Measurements from ENCODE around the gene GIMAP1. TPM values are rescaled to one million over a fixed set of nuclear protein-coding genes. Genes with fewer than 3 reads are reported as not detected.
"Not testable (repeated sequence)": the region's sequence is repeated elsewhere in the genome, so short reads cannot be mapped to it uniquely, and the experiment has no call there.

The GIMAP1 gene
- not detected in 2 replicates for total RNA-seq
- long read RNA-seq, result 0 reads

DNA sequence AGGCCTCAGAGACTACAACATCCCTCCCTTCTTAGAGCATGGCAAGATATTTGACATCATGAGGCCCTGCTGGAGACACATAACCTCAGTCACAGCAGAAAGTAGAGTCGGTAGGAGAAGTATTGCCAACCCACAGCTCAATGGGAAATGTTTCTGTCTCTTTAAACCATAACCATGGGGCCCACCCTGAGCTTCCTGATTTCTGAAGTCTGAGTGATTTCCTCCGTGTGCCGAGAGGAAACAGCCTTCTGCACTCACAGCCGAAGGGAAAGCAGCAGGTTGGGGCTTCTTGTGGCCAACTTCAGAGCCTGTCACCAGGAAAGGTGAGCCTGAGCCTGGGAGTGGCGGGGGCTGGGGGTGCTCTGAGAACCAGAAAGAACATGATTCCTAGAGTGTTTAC, at the start of gene GIMAP1:
TSS of gene GIMAP1 (plus strand) at position 246 of the 400 bp plus-strand sequence. CDS start 2,435 bp downstream, outside the sequence.
- Mint-ChIP-seq H3K36me3 (ENCODE audit: unreplicated experiment) (no peaks in the 10 kb centered on the region), H3K4me1 (ENCODE audit: unreplicated experiment) (no peaks in the 10 kb centered on the region), H3K9me3 (ENCODE audit: unreplicated experiment) (peaks cover 25% of the 10 kb centered on the region), H3K4me3 (ENCODE audit: unreplicated experiment) (no peak within 1 kb of the TSS), H3K27ac (ENCODE audit: unreplicated experiment) (no peak within 1 kb of the TSS), H3K27me3 (ENCODE audit: unreplicated experiment) (no peaks in the 10 kb centered on the region)
- no peak for TF ChIP-seq CTCF (IDR thresholded peaks at IDR 0.05)
- DNase-seq (ENCODE audit: extremely low spot score, unreplicated experiment), result no peak

DNA sequence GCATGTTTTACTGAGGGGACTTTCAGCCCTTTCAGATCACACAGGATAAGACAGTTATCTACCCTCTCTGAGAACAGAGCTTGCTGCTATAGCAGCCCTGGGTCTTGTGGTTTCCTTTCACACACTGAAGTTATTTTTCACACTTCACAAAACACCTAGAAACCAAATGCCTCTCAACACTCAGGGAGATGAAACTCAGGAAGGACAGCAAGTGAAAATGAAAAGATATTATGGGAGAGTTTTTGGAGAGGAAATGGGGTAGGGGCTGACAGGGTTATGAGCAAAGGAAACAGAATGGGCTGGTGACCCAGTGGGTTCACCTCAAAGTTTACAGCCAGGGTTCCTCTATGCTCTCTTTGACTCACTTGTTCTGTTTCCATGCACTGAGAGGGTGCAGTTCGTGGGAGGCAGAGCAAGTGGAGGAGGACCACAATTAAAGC, 47.9 kb upstream of the GIMAP1 start:
- no peak for TF ChIP-seq CTCF (IDR thresholded peaks at IDR 0.05)
- no peak overlapping the region for H3K27ac Mint-ChIP-seq (ENCODE audit: unreplicated experiment)
- no peak for DNase-seq (ENCODE audit: extremely low spot score, unreplicated experiment)
- H3K27me3 Mint-ChIP-seq (ENCODE audit: unreplicated experiment), result no peaks in the 10 kb centered on the region
- H3K9me3 Mint-ChIP-seq (ENCODE audit: unreplicated experiment), result peaks cover 14% of the 10 kb centered on the region
- no peak overlapping the region for H3K4me3 Mint-ChIP-seq (ENCODE audit: unreplicated experiment)
- no peaks in the 10 kb centered on the region for H3K36me3 Mint-ChIP-seq (ENCODE audit: unreplicated experiment)
- H3K4me1 Mint-ChIP-seq (ENCODE audit: unreplicated experiment), result no peaks in the 10 kb centered on the region

DNA sequence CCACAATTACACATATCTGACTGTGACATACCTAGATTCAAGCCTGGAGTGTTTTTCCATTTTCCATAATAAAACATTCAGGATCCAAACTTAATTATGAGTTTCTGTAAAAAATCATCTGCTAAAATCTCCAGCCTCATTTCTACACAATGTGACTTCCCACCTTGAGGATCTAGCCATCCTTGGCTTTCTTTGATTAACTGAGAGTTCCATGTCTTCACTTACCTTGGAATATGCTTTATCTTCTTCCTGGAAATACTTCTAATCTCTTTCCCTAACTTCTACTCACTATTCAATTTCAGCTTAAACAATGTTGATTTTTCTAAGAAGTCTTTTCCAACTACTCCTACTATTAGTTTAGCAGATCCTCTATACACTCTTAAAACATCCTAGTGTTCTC, 47.4 kb upstream of the GIMAP1 start:
- Mint-ChIP-seq H3K27me3 (ENCODE audit: unreplicated experiment) (no peaks in the 10 kb centered on the region), H3K9me3 (ENCODE audit: unreplicated experiment) (peaks cover 14% of the 10 kb centered on the region), H3K4me3 (ENCODE audit: unreplicated experiment) (no peak overlapping the region), H3K36me3 (ENCODE audit: unreplicated experiment) (no peaks in the 10 kb centered on the region), H3K27ac (ENCODE audit: unreplicated experiment) (no peak overlapping the region), H3K4me1 (ENCODE audit: unreplicated experiment) (no peaks in the 10 kb centered on the region)
- DNase-seq (ENCODE audit: extremely low spot score, unreplicated experiment), result no peak
- TF ChIP-seq CTCF (IDR thresholded peaks at IDR 0.05), result no peak

GRCh38 chr7:150671798-150672585, 44.4 kb upstream of the GIMAP1 start:
- peaks cover 12% of the 10 kb centered on the region for H3K9me3 Mint-ChIP-seq (ENCODE audit: unreplicated experiment)
- H3K27ac Mint-ChIP-seq (ENCODE audit: unreplicated experiment); H3K27me3 Mint-ChIP-seq (ENCODE audit: unreplicated experiment); H3K4me1 Mint-ChIP-seq (ENCODE audit: unreplicated experiment); H3K4me3 Mint-ChIP-seq (ENCODE audit: unreplicated experiment); DNase-seq (ENCODE audit: extremely low spot score, unreplicated experiment); H3K36me3 Mint-ChIP-seq (ENCODE audit: unreplicated experiment): not testable (repeated sequence)

GRCh38 chr7:150675714-150676113, 40.7 kb upstream of the GIMAP1 start:
- Mint-ChIP-seq H3K27me3 (ENCODE audit: unreplicated experiment) (no peaks in the 10 kb centered on the region), H3K9me3 (ENCODE audit: unreplicated experiment) (peaks cover 11% of the 10 kb centered on the region), H3K36me3 (ENCODE audit: unreplicated experiment) (no peaks in the 10 kb centered on the region), H3K4me1 (ENCODE audit: unreplicated experiment) (no peaks in the 10 kb centered on the region), H3K27ac (ENCODE audit: unreplicated experiment) (no peak overlapping the region), H3K4me3 (ENCODE audit: unreplicated experiment) (no peak overlapping the region)
- DNase-seq (ENCODE audit: extremely low spot score, unreplicated experiment), result no peak
- TF ChIP-seq CTCF (IDR thresholded peaks at IDR 0.05), result no peak

- not testable (repeated sequence) for H3K27me3 Mint-ChIP-seq (ENCODE audit: unreplicated experiment); H3K4me3 Mint-ChIP-seq (ENCODE audit: unreplicated experiment); H3K36me3 Mint-ChIP-seq (ENCODE audit: unreplicated experiment); H3K27ac Mint-ChIP-seq (ENCODE audit: unreplicated experiment); H3K4me1 Mint-ChIP-seq (ENCODE audit: unreplicated experiment); DNase-seq (ENCODE audit: extremely low spot score, unreplicated experiment)
- H3K9me3 Mint-ChIP-seq (ENCODE audit: unreplicated experiment), result peaks cover 11% of the 10 kb centered on the region
Measured at GRCh38 chr7:150676276-150676675, 40.1 kb upstream of the GIMAP1 start.

DNA sequence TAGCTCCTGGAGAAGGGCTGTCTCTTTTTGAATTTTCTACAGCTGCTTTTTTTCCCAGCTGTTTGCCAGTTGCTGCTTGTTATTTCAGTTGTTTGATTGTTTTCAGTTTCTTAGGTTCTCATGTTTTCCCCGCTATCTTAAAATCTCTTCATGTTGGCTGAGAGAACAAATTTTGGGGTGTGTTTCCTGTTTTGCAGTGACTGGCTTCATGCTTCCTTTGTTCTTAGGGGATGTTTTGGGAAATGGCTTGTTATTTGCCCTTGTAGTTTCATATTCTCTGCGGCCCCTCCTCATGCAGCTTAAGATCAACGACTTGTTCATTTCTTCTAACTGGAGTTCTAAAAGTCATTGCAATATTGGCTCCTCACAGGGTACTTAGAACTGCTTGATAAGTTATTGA, 39.6 kb upstream of the GIMAP1 start:
- not testable (repeated sequence) for H3K27ac Mint-ChIP-seq (ENCODE audit: unreplicated experiment); H3K36me3 Mint-ChIP-seq (ENCODE audit: unreplicated experiment)

GRCh38 chr7:150678601-150679000, 37.8 kb upstream of the GIMAP1 start:
- not testable (repeated sequence) for H3K4me3 Mint-ChIP-seq (ENCODE audit: unreplicated experiment); H3K4me1 Mint-ChIP-seq (ENCODE audit: unreplicated experiment); DNase-seq (ENCODE audit: extremely low spot score, unreplicated experiment); H3K36me3 Mint-ChIP-seq (ENCODE audit: unreplicated experiment); H3K27me3 Mint-ChIP-seq (ENCODE audit: unreplicated experiment); H3K27ac Mint-ChIP-seq (ENCODE audit: unreplicated experiment)
- H3K9me3 Mint-ChIP-seq (ENCODE audit: unreplicated experiment), result peaks cover 11% of the 10 kb centered on the region

More for the DNA sequence above, 39.6 kb upstream of the GIMAP1 start:
- H3K4me1 Mint-ChIP-seq (ENCODE audit: unreplicated experiment); DNase-seq (ENCODE audit: extremely low spot score, unreplicated experiment); H3K4me3 Mint-ChIP-seq (ENCODE audit: unreplicated experiment); H3K27me3 Mint-ChIP-seq (ENCODE audit: unreplicated experiment): not testable (repeated sequence)
- H3K9me3 Mint-ChIP-seq (ENCODE audit: unreplicated experiment), result peaks cover 11% of the 10 kb centered on the region
